Measurements from ENCODE around the gene RUFY2.

DNA sequence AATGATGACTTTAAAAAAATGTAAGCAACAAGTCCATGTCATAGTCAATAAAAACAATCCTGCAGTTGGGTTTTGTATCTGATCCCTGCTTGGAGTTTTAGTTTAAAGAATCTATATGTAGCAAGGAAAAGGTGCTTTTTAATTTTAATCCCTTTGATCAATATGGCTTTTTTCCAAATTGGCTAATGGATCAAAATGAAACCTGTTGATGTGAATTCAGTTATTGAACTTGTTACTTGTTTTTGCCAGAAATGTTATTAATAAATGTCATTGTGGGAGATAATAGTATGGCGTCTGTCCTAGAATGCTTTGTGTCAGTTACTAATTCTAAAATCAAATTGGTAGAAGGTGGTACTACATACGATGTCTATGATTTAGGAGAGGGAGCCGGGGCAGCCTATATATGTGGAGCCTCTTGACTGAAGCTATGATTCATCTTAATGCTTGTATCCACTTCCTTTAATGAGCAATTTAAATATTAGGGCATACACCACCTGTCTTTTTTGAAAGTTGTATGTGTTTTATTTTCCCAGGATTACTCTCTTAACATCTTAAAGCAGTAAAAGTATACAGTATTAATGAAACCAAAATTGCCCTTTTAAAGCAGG, 64.1 kb downstream of the RUFY2 start:
- TF ChIP-seq YY1 (IDR thresholded peaks at IDR 0.05; ENCODE audit: insufficient read depth, insufficient read length) (no peak), ZNF274 (IDR thresholded peaks at IDR 0.05; ENCODE audit: low read depth, low read length) (no peak), SUZ12 (IDR thresholded peaks at IDR 0.05; ENCODE audit: extremely low read depth, insufficient read depth, insufficient read length) (no peak)

Data from NT2/D1 (cell line).